ENCODE data around the gene PHACTR3.

DNA sequence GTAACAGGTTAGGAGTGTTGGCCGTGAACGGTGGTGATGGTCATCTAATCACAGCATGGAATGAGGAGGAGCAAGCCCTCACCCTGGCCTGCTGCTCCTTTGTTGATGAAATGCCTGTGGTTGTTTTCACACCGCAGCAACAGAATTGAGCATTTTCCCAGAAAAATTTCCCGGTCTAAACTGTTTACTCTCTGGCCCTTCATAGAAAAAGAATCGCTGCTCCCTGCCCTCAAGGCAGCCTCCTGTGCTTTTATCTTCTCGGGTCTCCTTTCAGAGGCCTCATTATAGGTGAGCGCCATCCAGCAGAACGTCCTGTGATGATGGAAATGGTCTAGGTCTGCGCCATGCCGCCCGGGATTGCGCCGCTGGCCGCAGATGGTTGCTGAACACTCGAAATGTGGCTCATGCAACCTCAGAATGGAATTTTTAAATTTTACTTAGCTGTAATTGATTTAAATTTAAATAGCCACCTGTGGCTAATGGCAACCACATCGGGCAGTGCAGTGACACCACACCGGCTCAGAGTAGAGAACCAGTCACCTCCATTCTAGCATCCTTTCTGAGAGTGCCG lies 30.2 kb downstream of the PHACTR3 start:
- TF ChIP-seq, protein P1, sequence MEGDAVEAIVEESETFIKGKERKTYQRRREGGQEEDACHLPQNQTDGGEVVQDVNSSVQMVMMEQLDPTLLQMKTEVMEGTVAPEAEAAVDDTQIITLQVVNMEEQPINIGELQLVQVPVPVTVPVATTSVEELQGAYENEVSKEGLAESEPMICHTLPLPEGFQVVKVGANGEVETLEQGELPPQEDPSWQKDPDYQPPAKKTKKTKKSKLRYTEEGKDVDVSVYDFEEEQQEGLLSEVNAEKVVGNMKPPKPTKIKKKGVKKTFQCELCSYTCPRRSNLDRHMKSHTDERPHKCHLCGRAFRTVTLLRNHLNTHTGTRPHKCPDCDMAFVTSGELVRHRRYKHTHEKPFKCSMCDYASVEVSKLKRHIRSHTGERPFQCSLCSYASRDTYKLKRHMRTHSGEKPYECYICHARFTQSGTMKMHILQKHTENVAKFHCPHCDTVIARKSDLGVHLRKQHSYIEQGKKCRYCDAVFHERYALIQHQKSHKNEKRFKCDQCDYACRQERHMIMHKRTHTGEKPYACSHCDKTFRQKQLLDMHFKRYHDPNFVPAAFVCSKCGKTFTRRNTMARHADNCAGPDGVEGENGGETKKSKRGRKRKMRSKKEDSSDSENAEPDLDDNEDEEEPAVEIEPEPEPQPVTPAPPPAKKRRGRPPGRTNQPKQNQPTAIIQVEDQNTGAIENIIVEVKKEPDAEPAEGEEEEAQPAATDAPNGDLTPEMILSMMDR (IDR thresholded peaks at IDR 0.05): no peak
- TF ChIP-seq POLR2A (IDR thresholded peaks at IDR 0.05): no peak
